ENCODE results near the gene MKNK1.

MKNK1 gene

DNA sequence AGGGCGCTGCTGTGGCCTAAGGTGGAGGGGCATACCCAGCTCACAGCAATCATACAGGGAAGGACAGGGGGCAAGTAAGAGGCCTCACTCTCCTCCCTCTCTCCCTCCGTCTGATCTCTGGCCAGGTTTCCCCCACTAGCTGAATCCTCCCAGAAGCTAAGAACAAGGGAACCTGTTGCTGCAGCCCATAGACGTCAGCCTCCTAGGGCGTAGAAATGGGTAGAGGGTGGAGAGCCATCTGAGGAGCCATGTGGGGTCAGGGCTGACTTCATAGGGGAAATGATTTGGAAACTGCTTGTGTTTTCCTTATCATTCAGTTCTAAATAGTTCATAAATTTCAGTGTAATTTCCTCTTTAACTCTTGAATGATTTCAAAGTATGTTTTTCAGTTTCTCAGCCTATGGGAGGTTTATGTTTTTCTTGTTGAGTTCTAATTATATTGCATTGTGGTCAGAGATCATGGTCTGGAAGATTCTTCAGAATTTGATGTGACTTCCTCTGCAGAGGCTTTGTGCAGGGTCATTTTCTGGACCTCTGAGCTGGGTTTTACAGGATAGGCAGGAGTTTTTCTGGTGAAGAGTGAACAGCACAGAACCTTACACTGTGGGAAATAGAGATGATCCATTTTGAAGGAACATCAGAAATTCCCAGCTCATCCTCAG lies 14.8 kb upstream of the MKNK1 start:
- DNase-seq = no peak

DNA sequence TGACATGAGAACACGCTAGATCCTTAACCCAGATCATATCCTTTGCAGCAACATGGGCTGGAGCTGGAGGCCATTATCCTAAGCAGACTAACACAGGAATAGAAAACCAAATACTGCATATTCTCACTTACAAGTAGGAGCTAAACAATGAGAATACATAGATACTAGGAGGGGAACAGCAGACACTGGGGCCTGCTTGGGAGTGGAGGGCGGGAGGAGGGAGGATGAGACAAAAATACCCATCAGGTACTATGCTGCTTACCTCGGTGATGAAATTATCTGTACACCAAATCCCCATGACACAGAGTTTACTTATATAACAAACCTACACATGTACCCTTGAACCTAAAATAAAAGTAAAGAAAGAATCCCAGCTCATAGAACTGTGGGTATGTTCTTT lies 13.8 kb upstream of the MKNK1 start:
- no peak for DNase-seq

DNA sequence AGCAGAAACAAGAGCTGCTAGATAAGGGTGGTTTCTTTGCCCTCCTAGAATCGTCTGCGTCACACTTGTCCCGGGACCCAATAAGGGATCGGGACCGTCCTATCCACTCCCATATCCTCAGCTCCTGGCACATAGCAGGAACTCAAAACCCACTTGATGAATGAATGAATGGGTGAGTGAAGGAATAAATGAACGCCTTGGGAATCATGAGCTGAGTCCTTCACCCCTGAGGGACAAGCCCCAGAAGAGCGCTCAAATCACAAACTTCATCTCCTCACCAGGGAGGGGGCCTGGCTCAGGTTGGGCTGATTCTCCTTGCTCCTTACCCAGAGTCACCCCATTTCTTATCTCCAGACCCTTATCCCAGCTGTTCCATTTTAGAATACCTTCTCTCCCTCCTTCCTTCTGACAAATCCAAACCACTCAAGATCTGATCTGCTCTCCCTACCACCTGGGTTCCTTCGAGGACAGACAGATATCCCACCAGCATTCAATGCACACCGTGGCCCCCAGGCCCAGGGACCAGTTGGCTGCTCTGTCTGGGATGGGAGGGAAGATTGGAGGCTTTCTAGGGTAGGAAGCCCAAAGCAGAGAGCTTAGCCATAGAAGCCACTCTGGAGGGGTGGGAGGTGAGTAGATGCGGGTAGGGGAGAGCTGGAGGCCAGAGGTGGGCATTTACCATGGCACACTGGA lies 13.2 kb upstream of the MKNK1 start:
- no peak for DNase-seq

GRCh38 chr1:46616277-46617107 lies 12.4 kb upstream of the MKNK1 start, which contains the start of gene MOB3C:
MOB3C (minus strand) TSS chr1:46616811; CDS start chr1:46613321, 3,490 bp downstream.
- peak; percentile 62 for DNase-seq

DNA sequence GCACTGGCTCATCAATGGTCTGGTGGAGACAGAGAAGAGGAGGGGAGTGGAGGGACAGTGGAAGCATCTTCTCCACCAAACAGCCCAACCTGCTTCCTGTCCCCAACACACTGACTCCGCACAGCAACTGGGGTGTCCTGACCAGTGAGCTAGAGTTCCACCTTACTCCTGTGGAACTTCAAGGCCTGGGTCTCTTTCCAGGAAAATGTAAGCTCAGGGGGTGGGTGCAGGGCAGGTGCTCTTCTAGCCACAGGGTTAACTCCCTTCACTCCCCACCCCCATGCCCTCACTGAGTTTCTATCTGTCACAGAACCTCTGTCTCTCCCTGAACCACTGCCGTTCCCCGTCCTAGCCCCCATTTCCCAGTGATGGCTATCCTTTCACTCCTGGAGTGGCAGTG lies 11.7 kb upstream of the MKNK1 start:
- no peak for DNase-seq

DNA sequence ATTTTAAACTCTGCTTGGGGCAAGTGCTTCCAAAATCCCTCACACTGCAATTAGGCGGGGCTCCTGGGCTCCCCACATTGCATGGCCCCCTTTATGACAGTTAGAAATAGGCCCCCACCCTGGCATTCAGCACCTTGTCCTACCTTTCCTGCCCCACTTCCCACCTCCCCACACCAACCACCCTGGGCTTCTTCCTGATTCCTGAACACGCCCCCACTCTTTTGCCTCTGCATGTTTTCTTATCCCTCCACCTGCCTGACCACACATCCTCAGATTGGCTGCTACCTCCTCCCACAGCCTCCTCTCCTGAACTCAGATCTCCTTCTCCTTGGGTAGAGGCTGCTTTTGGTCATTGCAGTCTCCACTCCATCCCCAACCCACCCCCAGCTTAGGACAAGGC lies 11.0 kb upstream of the MKNK1 start:
- no peak for DNase-seq

DNA sequence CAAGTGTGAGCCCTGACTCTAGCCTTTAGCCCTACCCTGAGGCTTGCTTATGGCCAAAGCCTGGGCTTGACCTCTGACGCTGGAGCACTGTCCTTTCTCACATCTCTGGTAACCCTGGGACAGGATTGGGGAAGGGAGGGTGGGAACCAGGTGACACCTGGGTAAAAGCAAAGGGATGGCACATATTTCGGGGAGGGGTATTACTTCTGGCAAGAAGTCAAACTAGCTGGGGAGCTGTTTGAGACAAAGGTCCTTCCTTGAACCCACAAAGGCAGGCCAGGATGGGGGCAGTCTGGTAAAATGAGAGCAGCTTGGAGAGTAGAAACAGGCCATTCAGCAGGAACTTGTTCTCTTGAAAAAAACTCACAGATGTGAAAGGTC lies 10.5 kb upstream of the MKNK1 start:
- DNase-seq = no peak

- DNase-seq = peak; percentile 53
Observed at GRCh38 chr1:46613661-46614603, 9.9 kb upstream of the MKNK1 start.

- DNase-seq = no peak
Observed at GRCh38 chr1:46612937-46613660, 9.0 kb upstream of the MKNK1 start.

- DNase-seq = no peak
Observed at GRCh38 chr1:46611691-46612221, 7.7 kb upstream of the MKNK1 start.

- DNase-seq = no peak
Observed at GRCh38 chr1:46607345-46608130, 3.5 kb upstream of the MKNK1 start.

- DNase-seq = no peak
Observed at GRCh38 chr1:46606255-46606965, 2.3 kb upstream of the MKNK1 start.

GRCh38 chr1:46605232-46605631 lies 1.2 kb upstream of the MKNK1 start:
- no peak for DNase-seq

GRCh38 chr1:46603481-46603857 lies 599 bp downstream of the MKNK1 start:
- DNase-seq = no peak

- DNase-seq = no peak
Observed at GRCh38 chr1:46601257-46602007, 2.6 kb downstream of the MKNK1 start.

DNA sequence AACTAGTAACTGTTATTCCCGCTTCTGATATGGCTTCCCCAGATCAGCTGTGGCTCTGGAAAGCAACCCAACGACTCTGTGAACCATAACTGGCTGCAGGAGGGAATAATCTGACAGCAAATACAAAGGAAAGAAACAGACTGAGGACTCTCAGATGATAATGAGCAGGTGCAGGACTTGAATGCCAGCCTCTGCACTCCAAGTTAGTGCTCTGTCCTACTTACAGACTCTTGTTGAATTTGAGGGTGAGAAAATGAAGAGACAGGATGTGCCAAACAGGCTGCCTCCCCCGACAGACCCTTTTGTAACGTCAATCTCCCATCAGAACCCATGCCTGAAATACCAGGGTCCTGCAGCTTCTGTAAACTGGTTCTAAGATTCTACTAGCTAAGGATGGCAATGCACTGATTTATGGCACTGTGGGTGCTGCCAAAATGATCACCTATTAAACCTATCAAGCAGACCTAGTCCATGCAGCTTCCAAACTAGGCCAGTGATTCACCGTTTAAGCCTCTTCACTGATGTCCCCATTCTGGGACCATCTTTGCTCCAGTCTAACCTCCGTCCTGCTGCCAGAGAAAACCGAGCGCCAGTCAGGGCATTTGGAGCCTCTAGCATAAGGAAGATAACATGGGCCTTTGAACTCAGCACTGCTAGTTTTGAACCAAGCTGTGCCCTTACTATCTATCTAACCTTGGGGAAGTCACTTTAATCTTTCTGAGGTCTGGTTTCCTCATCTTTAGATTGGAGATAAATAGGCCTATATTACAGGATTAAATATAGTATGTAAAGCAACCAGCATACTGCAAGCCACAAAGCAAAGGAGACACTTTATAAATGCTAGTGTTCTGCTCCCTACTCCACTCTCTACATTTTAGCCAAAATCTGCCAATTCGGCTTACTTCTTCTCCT lies 4.8 kb downstream of the MKNK1 start:
- no peak for DNase-seq

DNA sequence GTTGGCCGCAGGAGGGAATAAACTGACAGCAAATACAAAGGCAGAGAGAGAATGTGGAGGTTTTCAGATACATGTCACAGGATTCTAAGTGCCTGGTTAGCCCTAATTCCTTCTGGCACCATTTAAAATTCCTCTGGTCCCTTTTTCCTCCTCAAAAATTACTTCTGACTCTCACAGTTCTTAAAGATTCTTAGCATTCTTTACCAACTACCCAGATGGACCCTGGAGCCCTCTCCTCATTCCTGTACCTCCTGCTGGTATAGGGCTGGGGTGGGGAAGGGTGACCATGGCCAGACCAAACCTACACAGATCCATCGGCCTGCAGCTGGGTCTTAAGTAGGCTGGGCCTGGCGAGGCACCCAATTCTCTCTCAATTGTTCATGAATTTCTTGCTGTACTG lies 7.2 kb downstream of the MKNK1 start:
- no peak for DNase-seq

DNA sequence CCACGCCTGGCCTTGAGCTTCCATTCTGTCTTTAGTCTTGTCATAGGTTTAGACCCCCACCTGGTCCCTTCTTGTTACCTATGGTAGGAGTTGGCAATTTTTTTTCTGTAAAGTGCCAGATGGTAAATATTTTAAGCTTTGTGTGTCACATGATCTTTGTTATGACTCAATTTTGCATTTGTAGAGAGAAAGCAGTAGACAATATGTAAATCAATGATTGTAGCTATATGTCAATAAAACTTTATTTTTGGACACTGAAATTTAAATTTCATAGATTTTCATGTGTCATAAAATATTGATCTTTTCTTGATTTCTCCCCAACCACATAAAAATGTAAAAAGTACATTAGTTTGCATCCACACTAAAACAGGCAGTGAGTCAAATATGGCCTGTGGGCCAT lies 8.0 kb downstream of the MKNK1 start:
- DNase-seq = no peak
